DMS 273 treated with DMSO at 0.1 percent for 48 hours (cell line): ENCODE results near the gene GRIN1.

Experiments used
- DNase-seq: peaks from one replicate; lab custom pipeline; 2025; lab: John Stamatoyannopoulos, UW

Gene GRIN1

GRCh38 chr9:137193771-137194170 lies 54.8 kb downstream of the GRIN1 start:
- no peak for DNase-seq

GRCh38 chr9:137194388-137194787 lies 55.4 kb downstream of the GRIN1 start:
- no peak for DNase-seq

DNA sequence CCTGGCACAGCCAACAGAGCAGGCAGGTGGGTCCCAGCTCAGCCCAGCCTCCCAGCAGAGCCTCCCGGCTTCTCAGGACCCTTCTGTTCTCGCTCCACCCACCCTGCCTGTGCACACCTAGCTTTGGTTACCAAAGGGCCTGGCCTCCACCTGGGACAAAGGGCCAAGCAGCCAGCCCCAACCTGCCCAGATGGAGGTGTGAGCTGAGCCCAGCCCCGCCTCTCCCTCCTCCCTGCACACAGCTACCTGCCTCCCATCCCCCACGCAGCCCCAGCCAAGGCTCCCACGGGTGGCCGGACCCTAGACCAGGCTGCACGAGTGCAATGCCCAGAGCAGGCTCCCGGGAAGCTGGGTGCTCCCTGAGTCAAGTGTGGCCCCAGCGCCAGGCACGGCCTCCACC lies 56.0 kb downstream of the GRIN1 start:
- no peak for DNase-seq

DNA sequence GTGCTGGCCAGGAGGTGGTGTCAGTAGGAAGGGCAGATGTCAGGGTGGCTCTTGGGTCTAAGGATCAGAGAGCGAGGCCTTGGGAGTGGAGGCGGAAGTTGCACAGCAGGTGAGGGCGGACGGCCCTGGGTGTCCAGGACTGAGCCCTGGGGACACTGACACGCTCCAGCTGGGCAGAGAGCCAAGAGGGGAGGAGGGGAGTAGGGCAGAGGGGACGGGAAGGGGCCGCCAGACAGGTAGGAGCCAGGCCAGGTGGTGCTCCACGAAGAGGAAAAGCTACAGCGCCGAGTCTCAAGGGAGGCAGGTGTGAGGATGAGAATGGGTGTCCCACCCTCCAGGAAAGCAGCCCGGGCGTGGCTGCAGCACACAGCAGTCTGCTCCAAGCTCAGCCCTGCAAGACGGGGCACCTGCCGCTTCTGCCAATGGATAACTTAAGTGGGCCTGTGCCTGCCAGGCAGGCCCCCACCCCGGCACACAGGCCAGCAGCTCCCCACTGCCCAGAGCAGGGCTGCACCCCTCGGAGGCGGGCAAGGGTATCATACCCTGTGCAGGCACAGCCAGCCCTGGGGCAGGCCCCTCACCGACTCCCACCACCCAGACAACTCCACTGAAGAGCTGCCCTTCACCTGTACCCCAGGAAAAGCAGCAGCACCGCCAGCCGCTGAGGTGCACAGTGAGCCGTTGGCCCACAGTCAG lies 56.7 kb downstream of the GRIN1 start:
- no peak for DNase-seq

GRCh38 chr9:137198051-137198901 lies 59.3 kb downstream of the GRIN1 start:
- no peak for DNase-seq

GRCh38 chr9:137198902-137199283 lies 59.9 kb downstream of the GRIN1 start:
- no peak for DNase-seq

DNA sequence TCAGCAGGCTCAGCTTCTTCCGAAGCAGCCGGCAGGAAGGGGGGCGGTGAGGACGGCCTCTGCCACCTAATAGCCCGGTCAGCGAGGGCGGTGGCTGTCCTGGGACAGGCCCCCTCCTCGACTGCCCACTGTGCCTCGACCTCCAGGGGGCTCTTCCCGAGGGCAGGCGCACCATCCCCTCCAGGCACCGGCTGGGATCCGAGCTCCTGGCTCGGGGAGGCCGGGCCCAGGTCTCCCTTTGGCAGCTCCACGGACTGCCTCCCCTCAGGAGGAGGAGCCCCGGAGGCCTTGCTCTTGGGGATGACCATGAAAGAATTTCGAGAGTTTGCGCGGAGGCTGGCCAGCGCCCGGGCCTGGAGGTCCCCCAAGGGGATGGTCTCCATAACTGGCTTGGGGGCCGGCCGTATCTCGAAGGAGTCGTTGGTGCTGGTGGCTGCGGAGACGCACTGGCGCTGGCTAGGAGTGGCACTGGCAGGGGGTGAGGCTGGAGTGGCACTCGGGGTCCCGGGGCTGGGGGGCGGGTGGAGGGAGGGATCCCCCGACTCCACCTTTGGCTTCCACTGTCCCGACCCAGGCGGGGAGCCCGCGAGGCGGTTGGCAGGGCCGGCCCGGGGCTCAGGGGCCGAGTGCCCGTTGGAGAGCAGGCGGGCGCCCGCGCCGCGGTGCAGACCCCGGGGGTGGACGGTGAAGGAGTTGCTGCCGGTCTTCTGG lies 60.6 kb downstream of the GRIN1 start:
- no peak for DNase-seq

DNA sequence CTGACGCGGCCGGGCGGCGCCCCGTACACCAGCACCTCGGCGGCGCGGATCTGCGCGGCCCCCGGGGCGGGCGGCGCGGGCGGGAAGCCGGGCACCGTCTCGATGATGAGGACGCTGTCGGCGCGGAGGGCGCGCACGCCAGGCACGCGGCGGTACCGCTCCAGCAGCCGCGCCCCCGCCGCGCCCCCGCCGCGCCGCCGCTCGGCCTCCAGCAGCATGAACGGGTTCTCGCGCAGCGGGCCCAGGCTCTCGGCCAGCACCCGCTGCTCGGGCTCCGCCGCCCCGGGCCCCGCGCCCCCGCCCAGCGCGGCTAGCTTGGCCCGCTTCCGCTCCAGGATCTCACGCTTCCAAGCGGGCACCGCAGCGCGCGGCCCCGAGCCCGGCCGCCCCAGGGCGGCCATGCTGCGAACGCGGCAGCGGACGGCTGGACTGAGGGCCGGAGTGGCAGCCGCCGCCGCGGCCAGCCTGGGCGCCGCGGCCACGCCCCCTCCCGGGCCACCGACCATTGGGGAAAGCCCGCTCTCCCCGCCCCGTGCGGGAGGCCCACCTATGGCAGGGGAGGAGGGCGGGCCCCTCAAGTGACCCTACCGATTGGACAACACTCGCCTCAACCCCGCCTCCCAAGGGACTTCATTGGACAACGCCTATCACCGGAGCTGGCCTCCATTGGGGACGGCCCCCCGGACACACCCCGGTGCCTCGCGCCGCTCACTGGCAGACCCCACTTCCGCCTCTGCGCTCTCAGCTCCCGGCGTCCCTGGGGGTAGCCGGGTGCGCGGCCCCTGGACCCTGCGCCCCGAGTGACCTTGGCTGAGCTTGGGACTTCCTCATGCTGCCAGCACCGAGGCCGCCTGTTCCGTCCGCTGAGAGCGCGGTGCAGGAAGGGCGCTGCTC lies 61.6 kb downstream of the GRIN1 start, which contains the start of gene TPRN:
Gene TPRN, minus strand, starts transcription at position 431 of the 894 bp plus-strand sequence. Its CDS starts 30 bp downstream, at position 401.
- peak; percentile 96 for DNase-seq

DNA sequence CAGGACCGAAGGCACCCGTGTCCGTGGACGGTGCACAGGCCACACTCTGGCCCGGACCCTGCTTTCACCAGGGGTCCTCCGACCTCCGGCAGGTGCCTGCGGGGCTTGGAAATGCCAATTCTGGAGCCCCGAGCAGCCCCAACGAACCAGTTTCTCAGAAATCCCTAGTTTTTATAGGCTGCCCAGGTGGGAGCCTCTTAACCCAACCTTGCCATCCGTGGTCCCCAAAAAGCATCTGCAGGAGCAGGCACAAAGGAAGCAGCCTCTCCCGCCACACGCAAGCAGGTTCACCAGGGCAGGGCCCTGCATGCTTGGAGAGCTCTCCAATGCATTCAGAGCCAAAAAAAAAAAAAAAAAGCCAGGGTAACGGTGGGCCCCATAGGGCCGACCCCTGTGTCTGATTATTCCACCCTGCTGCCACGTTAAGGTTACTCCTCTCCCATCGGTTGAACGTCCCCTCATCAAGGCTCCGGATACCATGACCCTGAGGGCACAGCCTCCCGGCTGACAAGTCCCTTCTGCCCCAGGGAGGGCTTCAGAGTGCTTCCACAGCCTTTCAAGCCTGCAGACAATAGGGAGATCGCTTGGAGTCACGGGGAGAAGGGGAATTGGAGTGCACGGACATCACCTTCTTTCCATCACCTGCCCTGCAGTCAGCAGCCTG lies 62.4 kb downstream of the GRIN1 start:
- DNase-seq = no peak

DNA sequence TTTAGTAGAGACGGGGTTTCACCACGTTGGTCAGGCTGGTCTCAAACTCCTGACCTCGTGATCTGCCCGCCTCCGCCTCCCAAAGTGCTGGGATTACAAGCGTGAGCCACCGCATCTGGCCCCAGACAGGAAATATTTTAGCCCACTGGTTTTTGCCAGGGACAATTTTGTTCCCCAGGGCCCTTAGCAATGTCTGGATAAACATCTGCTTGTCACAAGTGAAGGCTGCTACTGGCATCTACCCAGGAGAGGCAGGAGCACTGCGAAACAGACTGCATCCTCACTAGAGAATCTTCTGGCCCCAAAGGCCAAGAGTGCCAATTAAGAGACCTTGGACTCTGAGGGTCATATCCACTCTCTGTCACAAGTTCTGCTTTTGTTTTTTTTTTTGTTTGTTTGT lies 64.0 kb downstream of the GRIN1 start:
- DNase-seq = no peak

DNA sequence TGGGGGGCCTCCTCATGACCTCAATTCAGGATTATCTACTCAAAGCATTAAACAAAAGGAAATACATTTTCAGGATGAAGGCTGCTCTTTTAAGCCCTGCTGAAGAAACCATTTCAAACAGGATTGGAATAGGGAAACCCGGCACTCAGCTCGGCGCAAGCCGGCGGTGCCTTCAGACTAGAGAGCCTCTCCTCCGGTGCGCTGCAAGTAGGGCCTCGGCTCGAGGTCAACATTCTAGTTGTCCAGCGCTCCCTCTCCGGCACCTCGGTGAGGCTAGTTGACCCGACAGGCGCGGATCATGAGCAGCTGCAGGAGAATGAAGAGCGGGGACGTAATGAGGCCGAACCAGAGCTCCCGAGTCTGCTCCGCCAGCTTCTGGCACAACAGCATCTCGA lies 65.8 kb downstream of the GRIN1 start:
- DNase-seq = no peak

GRCh38 chr9:137205126-137206069 lies 66.4 kb downstream of the GRIN1 start, which contains the start of the genes NDOR1 and TMEM203:
Gene NDOR1 (plus strand): TSS chr9:137205700. CDS start chr9:137205778, 78 bp downstream.
Gene TMEM203 (minus strand): TSS chr9:137205648. CDS start chr9:137205414, 234 bp downstream.
- peak; percentile 47 for DNase-seq

GRCh38 chr9:137206602-137207001 lies 67.6 kb downstream of the GRIN1 start:
- no peak for DNase-seq

GRCh38 chr9:137211532-137211931 lies 72.6 kb downstream of the GRIN1 start:
- DNase-seq = no peak

- no peak for DNase-seq
Observed at GRCh38 chr9:137212520-137212919, 73.6 kb downstream of the GRIN1 start.

- DNase-seq = no peak
Observed at GRCh38 chr9:137213160-137214060, 74.5 kb downstream of the GRIN1 start.

DNA sequence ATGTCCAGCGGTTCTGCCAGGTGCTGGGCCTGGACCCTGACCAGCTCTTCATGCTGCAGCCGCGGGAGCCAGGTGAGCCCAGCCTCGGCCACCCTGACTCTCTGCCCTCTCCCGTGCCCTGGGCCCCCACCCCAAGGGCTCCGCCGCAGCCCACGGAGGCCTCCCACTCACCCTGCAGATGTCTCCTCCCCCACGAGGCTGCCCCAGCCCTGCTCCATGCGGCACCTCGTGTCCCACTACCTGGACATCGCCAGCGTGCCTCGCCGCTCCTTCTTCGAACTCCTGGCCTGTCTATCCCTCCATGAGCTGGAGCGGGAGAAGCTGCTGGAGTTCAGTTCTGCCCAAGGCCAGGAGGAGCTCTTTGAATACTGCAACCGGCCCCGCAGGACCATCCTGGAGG lies 75.7 kb downstream of the GRIN1 start:
- no peak for DNase-seq

DNA sequence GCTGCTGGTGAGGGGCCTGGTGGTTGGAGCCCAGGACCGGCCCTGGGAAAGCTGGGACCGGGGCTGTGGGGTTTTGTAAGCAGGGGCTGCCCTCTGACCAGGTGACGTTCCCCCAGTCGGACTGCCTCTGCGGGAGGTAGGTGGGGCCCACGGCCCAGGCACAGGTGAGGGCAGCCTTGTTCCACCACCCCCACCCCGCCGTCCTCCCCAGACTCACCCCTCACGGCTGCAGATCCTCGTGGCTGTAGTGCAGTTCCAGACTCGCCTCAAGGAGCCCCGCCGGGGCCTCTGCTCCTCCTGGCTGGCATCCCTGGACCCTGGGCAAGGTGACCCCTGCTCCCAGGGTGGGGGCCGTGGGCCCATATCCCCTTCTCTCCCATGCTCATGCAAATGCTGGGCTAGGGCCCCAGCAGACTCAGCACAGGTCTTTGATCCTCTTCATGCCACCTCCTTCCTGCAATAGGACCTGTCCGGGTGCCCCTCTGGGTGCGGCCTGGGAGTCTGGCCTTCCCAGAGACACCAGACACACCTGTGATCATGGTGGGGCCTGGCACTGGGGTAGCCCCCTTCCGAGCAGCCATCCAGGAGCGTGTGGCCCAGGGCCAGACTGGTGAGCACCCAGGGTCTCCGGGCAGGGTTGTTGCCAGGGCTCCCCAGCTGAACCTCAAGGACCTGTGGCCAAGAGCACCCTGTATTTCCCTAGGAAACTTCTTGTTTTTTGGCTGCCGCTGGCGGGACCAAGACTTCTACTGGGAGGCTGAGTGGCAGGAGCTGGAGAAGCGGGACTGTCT lies 76.4 kb downstream of the GRIN1 start:
- no peak for DNase-seq
